ENCODE data around the gene CALM1.

The CALM1 gene

GRCh38 chr14:90396341-90397339 lies at the start of gene CALM1:
TSS of gene CALM1 (plus strand) at chr14:90397029. CDS start at chr14:90397231, 202 bp downstream.
- peak; percentile 92 for DNase-seq

GRCh38 chr14:90348270-90348669 lies 48.6 kb upstream of the CALM1 start:
- no peak for DNase-seq

- peak; percentile 51 for DNase-seq
These were observed 47.1 kb upstream of the CALM1 start for GRCh38 chr14:90349739-90350138.

- DNase-seq, result no peak
These were observed 42.1 kb upstream of the CALM1 start for GRCh38 chr14:90354551-90355298.

- DNase-seq, result no peak
These were observed 41.0 kb upstream of the CALM1 start for GRCh38 chr14:90355540-90356518.

GRCh38 chr14:90356925-90357324 lies 39.9 kb upstream of the CALM1 start:
- DNase-seq, result no peak

- no peak for DNase-seq
These were observed 38.5 kb upstream of the CALM1 start for GRCh38 chr14:90358359-90358758.

GRCh38 chr14:90361865-90362557 lies 34.8 kb upstream of the CALM1 start:
- no peak for DNase-seq

GRCh38 chr14:90362558-90362896 lies 34.3 kb upstream of the CALM1 start:
- no peak for DNase-seq

GRCh38 chr14:90368946-90369721 lies 27.7 kb upstream of the CALM1 start:
- no peak for DNase-seq

GRCh38 chr14:90373887-90374286 lies 22.9 kb upstream of the CALM1 start:
- DNase-seq, result no peak

GRCh38 chr14:90374813-90375212 lies 22.0 kb upstream of the CALM1 start:
- DNase-seq, result no peak

GRCh38 chr14:90375934-90376333 lies 20.9 kb upstream of the CALM1 start:
- no peak for DNase-seq

- no peak for DNase-seq
These were observed 18.6 kb upstream of the CALM1 start for GRCh38 chr14:90378249-90378648.

GRCh38 chr14:90379106-90379505 lies 17.7 kb upstream of the CALM1 start:
- no peak for DNase-seq

GRCh38 chr14:90381011-90381786 lies 15.6 kb upstream of the CALM1 start:
- DNase-seq, result no peak

- DNase-seq, result no peak
These were observed 14.8 kb upstream of the CALM1 start for GRCh38 chr14:90381999-90382451.

GRCh38 chr14:90382491-90383125 lies 14.2 kb upstream of the CALM1 start:
- DNase-seq, result peak; percentile 67

GRCh38 chr14:90383126-90383730 lies 13.6 kb upstream of the CALM1 start:
- peak; percentile 99 for DNase-seq
